GM18873 (cell line): ENCODE results near the gene MLN.

ENCODE experiments used
- ATAC-seq: cut with Tn5 transposase; IDR thresholded peaks from one replicate; pipeline ENCODE4 v1.9.1; 2021; ENCODE audit warnings: mild to moderate bottlenecking, moderate library complexity, moderate number of reproducible peaks; ENCODE audit not compliant: unreplicated experiment, low FRiP score

MLN gene

DNA sequence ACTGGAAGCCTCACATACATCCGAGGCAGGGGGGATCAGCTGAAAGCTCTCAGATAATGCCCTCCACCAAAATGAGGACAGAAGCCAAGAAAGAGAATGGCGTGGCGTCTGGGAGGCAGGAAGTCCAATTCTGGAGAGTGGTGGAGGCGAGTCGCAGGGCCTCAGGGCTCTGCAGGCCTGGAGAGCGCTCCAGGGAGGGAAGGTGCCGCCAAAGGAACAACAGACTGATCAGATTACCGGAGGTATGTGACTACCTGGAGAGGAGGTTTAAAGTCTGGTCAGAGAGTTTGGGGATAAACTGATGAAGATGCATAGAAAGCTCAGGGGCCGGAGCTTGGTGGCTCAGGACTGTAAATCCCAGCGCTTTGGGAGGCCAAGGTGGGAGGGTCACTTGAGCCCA, 45.9 kb downstream of the MLN start:
- no peak for ATAC-seq

DNA sequence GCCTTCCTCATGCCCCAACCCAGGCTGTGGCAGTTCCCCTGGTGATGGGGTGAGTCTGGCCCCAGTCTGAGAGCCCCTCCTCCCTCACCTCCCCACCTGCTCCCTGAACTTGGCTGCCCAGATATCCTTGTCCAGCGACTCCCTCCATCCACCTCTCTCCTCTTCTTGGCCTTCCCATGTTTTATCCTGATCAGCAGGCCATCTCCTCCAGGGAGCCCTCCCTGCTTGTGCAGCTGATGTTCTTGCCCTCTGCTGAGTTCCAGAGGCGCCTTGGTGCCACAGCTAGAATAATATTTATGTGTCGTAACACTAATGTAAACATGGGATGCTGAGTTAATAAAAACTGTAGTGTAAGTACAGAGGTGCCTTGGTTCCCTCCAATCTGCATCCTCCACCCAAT, 46.7 kb downstream of the MLN start:
- ATAC-seq = no peak

DNA sequence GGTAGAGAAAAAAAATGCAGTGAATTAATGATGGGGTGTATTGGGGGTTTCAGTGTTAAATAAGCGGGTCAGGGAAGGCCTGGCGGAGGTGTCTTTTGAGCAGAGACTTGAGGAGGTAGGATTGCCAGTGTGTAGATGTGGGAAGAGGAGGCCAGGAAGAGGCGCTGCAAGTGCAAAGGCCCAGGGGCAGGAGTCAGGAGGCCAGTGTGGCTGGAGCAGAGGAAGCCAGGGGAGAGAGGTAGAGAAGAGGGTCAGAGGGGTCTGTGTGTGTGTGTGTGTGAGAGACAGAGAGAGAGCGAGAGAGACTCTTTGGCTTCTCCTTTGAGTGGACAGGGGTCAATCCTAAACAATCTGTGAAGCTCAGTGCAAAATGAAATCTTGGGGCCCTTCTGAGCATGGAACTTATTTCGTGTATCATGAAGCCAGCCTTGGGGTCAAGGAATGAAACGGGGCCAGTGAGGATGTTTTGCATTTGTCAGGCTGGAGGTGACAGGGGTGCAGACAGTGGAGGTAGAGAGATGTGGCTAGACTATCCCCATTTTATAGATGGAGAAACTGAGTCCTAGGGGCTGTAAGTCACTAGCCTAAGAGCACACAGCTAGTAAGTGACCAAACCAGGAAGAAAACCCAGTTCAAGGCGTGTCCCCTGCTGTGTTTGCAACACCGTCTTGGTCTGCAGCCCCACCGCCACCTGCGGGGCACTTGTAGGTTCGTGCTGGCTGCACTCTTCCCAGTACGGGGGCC, 47.4 kb downstream of the MLN start:
- no peak for ATAC-seq

DNA sequence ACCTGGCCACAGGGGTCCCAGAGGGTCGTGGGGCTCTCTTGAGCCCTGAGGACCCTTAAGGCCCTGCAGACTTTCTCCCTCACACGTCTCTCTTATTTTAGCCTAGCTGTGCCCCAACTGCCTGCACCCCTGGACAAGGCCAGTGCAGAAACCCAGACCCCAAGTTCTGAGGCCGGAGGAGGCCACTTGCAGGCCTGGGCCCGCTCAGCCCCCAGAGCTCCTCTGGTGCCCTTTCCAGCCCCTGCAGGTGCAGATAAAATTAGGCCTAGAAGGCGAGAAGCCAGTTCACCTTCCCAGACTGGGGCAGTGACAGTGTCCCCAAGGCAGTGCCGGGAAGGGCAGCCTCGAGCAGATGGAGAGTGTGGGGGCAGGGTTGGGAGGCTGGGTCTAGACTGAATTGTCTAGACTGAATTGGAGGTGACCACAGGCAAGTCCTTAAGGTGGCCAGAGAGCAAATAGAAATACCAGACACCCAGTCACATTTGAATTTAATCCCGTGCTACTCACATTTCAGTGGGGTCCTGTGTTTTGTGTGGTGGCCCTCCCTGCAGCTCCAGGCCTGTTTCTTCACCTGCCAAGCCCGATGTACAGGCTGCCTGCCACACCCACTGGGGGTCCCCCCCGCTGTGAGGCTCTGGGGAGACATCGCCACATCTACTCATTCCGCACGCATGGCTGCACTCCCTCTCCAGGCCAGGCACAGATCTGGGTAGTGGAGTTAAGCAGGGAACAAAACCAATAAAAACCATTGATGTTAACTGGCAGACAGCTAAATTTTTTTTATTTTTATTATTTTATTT, 48.5 kb downstream of the MLN start:
- ATAC-seq = no peak

DNA sequence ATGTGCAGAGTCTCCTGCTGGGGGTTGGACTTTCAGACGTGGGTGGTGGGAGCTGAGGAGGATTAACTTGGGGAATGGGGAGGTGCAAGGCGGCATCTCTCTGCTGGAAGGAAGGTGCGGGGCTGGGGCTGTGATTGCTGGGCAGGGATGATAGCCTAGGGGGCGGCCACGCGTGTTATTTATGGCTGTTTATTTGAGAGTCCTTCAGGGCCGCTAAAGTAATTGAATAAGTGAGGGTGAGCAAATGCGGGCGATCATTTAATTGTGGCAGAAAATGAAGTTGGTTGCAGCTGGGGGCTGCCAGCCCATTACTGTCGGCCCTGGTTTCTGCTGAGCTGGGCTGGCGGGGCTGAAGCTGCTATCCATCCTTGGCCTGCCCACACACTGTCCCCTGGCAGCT, 49.6 kb downstream of the MLN start:
- ATAC-seq = no peak

DNA sequence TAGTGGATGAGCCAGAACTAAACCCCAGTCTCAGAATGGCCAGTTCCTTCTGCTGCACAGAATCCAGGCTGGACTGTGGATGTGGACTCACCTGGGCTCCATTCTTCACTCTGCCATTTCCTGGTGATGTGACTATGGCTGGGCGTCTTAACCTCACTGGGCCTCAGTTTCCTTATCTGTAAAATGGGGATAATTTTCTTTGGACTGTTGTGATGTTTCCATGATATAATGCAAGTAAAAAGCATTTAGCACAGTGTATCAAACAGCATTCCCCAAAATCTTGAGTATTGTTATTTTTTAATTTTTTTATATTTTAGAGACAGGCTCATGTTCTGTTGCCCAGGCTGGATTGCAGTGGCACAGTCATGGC, 51.2 kb downstream of the MLN start:
- ATAC-seq = no peak

DNA sequence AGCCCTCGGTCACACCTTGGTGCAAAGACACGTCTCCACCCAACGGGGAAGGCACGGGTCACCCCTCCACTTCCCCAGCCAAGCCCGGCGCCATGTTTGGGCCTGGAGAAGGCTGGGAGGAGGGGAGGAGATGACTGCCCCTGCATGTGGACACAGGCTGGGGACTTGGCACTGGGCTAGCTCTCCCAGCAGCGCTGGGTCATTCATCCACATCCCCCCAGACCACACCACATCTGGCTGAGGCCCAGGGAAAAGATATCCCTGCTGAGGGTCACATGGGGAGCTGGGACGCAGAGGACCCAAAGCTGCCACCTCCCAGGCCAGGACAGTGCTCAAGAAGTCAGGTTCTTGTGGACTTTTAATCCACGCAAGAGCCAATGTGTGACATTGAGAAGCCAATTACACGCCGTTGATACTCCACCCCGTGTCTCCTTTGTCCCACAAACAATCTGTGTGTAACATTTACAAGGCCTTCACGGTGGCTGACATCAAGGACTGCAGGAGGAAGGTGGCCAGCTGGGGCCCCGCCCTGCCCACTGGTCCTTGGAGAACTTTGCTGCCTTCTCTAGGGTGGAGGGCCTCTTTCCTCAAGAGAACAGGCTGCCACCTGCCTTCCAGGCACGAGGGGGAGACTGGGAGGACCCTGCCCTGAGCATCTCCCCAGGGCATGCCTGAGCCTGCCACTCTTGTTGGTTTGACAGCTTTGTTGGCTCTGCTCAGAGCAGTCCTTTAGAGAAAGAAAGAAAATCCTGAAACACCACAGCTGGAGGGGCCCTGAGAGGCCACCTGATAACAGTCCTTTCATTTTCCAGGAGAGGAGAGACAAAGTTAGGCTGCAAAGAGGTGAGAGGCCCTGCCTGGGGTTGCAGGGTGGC, 51.8 kb downstream of the MLN start:
- ATAC-seq = no peak

DNA sequence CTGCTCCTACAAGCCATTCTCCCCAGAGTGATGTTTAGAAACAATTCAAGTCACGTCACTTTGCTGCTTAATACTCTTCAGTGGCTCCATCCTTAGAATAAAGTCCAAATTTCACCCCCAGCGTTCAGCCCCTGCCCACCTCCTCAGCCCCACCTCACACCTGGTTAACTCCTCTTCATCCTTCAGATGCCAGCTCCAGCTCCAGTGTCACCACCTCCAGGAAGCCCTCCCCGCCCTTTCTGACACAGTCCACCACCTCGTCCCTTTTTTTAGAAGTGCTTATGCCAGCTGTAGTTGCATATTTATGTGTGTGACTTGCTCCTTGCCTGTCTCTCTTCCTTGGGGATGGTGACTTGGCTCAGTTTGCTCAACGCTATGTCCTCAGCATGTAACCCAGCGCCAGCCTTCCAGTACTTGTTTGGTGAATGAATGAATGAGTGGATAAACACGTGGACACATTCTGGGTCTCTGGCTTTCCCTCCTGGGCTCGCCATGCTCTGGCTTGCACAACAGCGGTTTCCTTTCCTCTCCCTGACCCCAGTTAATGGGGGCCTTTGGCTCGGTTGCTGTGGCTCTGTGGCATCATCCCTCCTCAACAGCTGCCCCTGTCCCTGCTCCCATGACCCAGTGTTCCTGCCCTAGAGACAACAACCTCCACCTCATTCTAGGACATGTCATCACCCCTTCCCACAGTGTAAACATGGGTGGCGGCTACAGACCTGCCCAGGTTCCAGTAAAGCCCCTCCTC, 53.4 kb downstream of the MLN start:
- no peak for ATAC-seq

DNA sequence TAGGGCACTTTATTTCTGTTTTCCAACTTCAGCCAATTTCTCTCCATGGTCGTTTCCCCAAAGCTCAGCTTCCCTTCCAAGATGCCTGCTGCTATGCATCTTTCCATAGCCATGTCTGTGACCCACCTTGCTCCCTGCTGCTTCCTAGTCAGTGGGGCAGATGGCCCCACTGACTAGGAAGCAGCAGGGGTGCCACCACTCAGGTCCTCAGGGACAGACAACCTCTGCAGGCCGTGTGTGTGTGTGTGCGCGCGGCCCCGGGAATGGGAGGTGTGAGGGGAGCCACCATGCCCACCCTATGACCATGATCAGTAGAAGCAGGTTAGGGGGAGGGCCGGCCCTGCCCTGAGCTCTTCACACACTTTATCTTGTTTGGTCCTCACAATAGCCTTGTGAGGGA, 54.4 kb downstream of the MLN start:
- ATAC-seq = no peak

DNA sequence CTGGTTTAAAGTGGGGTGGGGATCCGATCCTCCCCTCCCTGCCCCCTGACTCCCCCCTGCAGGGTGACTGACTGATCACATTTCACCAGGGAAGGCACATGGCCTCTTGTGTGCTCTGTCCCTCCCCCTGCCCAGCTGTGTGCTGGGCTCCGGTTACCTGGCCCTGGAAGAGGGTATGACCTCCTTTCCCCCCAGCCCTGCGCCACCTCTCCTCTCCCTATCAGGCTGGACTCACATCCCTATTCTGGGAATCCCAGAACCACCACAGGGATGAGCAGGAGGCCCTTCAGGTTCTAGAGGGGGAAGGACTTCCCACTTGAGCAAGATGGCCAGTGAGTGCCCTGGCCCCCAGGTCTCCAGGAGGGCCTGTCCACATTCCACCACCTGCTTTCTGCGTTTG, 55.0 kb downstream of the MLN start:
- ATAC-seq = no peak

DNA sequence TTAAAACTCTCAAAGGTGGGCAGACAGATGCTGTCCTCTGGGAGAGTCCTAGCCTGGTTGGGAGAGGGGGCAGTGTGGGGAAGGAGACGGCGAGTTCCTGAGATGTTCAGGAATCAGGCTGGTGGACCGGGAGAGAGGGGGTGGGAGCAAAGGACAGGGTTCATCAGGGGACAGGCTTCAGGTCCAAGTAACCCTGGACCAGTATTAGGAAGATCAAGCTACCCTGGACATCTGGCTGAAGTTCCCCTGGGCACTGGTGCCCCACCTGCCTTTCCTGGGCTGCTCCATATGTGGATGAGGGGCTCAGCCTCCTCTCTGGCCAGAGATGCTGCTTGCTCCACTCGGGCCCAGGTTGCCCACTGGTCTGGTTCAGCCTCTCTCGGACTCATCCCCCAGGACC, 56.0 kb downstream of the MLN start:
- ATAC-seq = no peak

DNA sequence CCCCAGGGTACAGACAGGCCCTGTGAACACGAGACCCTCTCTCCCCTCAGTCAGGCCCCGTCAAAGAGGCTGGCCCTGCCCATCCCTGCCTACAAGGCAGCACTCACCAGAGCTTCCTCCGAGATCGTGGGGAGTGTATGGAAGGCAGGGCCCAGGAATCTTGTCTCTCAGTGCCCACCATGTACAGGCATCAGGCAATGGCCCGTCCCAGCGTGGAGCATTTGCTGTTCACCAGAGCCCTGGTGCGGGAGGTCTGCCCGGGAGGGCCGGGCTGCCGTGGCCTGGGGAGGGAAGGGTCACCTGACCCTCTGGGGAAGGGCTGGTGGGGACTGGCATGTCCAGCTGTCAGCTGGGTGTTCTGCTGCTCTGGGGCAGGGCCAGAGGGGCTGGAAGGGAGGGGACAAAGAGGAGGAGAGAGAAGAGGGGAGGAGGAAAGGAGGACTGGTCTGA, 57.1 kb downstream of the MLN start, which contains the start of gene IP6K3:
IP6K3 (minus strand) TSS at position 255 of the 450 bp plus-strand sequence. CDS start 11,429 bp downstream, outside the sequence.
- no peak for ATAC-seq

DNA sequence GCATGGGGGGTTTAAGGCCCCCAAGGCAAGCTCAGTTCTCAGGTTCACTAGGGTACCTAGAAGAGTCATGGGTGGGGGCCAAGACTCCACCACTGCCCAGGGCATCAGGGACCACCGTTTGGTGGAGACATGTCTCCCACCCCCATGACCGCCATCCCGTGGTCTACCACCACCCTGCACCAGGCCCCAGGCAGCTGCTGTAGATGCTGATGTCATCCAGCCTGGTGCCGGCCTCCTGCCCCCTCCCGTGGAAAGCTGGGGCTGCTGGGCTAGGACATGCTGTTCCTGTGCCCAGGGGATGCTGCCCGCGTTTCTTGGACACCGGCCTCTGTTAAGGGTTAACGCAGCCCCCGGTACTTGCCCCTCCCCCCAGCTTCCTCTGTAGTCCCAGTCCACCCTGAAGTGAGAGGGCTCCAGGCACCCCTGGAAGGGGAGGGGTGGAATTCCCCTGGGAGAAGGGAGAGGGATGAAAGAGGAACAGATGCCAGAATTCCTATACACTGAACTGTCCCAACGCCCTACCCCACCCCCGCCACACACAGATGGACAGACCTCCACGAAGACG, 57.7 kb downstream of the MLN start:
- no peak for ATAC-seq

DNA sequence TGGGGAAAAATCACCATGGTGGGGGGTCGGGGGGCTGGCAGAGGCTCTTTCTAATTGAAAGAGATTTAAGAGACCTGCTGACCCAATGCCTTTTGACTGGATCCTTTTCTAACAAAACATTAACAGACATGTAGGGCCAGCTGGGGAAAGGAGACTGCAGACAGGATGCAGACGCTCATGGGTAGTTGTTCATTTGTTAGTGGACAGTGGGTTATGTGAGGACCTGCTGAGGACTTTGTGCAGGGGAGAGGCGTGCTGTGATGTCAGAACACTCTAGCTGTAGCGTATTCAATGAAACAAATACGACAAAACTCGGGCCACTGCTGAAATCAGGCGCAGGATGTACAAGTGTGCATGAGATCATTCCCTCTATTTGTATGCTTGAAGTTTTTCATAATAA, 58.3 kb downstream of the MLN start:
- no peak for ATAC-seq

DNA sequence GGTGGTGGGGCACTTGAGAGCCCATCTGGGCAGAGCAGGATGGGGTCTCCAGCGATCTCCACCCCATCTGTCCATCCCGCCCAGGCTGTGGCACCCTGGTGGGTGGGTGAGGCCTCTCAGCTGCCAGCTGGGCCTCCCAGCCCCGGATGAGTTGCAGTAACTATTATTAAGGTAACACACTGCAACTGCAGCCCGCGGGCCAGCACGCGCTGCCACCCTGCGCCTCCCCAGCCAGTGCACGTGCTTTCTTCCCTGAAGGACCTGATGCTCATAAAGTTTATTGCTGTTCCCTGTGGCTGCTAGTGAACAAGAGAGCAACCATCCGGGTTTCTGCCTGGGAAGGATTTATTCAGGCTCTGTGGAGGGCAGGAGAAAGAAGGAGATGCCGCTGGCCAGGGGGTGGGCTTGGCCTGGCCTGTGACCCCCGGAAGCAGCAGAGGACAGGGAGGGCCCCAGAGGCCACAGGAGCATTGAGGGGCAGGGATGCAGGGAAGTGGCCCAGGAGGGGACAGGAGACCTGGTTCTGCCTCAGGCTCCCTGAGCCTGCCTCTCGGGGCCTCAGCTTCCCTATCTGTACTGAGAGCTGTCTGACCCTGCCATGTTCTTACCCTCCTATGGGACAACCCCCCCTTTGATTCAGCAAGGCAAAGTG, 58.8 kb downstream of the MLN start:
- ATAC-seq = no peak
